UCSD-AML1 (cell line): ENCODE data around the gene PRC1.
A peak's percentile ranks its signal among the peaks of the same experiment; 100 is the strongest.
"Not testable (repeated sequence)": the region's sequence is repeated elsewhere in the genome, so short reads cannot be mapped to it uniquely, and the experiment has no call there.

Experiments used
- DNase-seq: peaks from one replicate; lab custom pipeline; 2025; ENCODE audit not compliant: unreplicated experiment; lab: John Stamatoyannopoulos, UW

The PRC1 gene, protein sequence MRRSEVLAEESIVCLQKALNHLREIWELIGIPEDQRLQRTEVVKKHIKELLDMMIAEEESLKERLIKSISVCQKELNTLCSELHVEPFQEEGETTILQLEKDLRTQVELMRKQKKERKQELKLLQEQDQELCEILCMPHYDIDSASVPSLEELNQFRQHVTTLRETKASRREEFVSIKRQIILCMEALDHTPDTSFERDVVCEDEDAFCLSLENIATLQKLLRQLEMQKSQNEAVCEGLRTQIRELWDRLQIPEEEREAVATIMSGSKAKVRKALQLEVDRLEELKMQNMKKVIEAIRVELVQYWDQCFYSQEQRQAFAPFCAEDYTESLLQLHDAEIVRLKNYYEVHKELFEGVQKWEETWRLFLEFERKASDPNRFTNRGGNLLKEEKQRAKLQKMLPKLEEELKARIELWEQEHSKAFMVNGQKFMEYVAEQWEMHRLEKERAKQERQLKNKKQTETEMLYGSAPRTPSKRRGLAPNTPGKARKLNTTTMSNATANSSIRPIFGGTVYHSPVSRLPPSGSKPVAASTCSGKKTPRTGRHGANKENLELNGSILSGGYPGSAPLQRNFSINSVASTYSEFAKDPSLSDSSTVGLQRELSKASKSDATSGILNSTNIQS

GRCh38 chr15:90994417-90995311, at the start of gene PRC1:
Gene PRC1 (minus strand): TSS chr15:90994535. CDS start chr15:90994417, 118 bp downstream.
- peak; percentile 98 for DNase-seq

GRCh38 chr15:91043202-91043874, 49.0 kb upstream of the PRC1 start:
- no peak for DNase-seq

- no peak for DNase-seq
Measured at GRCh38 chr15:91040856-91041255, 46.5 kb upstream of the PRC1 start.

- DNase-seq = no peak
Measured at GRCh38 chr15:91039996-91040395, 45.7 kb upstream of the PRC1 start.

- peak; percentile 53 for DNase-seq
Measured at GRCh38 chr15:91032919-91033803, 38.8 kb upstream of the PRC1 start.

DNA sequence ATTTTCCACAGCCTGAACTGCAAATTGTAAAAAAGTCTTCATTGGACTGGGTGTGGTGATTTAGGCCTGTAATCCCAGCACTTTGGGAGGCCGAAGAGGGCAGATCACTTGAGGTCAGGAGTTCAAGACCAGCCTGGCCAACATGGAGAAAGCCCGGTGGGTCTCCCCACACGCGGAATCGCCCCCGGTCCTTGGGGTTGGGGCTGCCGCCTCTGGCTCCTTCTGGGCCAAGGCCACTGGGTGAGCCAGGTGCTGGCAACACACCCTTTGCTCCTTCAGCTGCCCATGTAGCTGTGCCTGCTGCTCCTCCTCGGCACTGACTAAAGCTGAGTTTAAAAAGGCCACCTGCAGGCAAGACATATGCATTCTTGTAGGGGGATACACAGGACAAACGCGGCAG, 37.5 kb upstream of the PRC1 start:
- DNase-seq = no peak

GRCh38 chr15:91027677-91028076, 33.3 kb upstream of the PRC1 start:
- no peak for DNase-seq

DNA sequence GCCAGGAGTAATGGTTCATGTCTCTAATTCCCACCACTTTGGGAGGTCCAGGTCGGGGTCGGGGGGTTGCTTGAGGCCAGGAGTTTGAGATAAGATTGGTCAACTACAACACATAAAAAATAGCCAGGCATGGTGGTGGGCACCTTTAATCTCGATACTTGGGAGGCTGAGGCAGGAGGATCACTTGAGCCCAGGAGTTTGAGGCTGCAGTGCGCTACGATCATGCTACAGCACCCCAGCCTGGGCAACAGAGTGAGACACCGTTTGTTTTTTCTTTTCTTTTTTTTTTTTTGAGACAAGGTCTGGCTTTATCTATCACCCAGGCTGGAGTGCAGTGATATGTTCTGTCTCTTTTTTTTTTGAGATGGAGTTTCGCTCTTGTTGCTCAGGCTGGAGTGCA, 29.4 kb upstream of the PRC1 start:
- DNase-seq = no peak

- no peak for DNase-seq
Measured at GRCh38 chr15:91022832-91023129, 28.4 kb upstream of the PRC1 start.

DNA sequence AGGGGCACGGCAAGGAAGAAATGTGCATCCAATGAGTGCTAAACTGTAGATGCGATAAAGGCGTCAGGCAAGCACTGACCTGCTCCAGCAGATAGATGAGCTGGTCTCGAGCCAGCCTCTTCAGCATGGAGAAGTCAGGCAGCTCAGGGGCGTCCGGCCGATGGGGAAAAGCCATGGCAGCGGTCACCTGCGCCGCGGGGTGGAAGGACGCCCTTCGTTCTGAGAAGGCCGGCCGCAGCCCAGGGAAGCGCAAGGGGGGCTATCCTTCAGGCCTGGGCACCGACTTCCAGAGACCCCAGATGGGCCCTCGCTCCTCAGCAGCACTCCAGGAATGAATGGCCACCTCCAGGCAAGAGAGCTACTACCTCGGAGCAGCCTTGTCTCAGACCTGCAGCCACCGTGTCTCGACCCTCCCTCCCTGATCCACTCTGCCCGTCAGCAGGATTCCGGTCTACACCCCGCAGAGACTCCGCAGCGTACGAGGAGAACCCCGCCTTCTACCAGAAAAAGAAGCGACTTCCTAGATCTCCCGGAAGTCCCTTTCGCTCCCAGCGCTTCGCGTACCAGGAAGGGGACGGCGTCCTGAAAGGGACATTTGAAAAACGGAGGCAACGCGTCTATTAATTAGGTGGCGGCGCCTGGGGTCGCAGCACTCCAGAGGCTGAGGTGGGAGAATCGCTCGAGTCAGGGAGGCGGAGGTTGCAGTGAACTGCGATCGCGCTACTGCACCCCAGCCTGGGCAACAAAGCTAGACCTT, 27.9 kb upstream of the PRC1 start, which contains the start of gene VPS33B:
TSS of gene VPS33B (minus strand) at position 520 of the 757 bp plus-strand sequence. CDS start at position 175, 345 bp downstream.
- peak; percentile 82 for DNase-seq

DNA sequence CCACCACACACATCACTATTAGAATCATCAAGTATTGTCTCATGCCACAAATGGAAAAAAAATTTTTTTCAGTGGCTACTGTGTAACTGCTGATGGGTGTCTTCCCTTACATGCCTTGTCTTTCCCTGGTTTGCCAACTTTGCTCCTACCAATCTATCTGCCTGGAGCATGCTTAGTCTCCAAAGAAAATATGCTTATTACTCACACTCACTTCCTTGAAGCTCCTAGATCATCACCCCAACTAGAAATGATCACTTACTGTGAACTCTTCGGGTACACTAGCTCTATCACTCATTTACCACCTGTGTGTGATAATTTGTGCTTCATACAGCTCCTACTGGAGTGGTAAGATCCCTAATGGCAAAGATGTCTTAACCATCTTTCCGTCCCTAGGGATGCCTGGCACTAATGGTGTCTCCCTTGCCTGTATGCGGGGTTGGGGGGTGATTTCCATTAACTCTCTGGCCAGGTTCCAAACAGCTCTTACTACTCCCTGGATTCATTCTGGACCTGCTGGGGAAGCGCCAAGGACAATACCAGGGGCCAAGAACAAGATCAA, 27.3 kb upstream of the PRC1 start:
- DNase-seq = no peak

- DNase-seq = no peak
Measured at GRCh38 chr15:91018158-91018557, 23.8 kb upstream of the PRC1 start.

- no peak for DNase-seq
Measured at GRCh38 chr15:91017716-91018115, 23.4 kb upstream of the PRC1 start.

- DNase-seq = not testable (repeated sequence)
Measured at GRCh38 chr15:91013701-91014100, 19.4 kb upstream of the PRC1 start.

GRCh38 chr15:91007266-91007665, 12.9 kb upstream of the PRC1 start:
- DNase-seq = no peak

DNA sequence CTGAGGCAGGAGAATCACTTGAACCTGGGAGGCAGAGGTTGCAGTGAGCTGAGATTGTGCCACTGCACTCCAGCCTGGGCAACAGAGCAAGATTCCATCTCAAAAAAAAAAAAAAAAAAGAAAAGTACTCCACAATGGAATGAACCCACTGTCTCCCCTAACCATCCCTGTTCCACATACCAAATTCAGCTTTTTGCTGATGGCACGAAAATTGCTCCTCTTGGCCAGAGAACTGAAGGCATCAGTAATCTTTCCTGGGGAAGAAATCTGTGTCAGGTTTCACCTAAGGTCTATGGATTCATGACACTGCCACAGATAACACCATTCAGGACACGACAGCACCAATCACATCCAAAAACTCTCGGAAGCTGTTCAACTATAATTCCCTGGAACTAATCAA, 6.9 kb upstream of the PRC1 start:
- no peak for DNase-seq

GRCh38 chr15:90998737-90999136, 4.4 kb upstream of the PRC1 start:
- no peak for DNase-seq

DNA sequence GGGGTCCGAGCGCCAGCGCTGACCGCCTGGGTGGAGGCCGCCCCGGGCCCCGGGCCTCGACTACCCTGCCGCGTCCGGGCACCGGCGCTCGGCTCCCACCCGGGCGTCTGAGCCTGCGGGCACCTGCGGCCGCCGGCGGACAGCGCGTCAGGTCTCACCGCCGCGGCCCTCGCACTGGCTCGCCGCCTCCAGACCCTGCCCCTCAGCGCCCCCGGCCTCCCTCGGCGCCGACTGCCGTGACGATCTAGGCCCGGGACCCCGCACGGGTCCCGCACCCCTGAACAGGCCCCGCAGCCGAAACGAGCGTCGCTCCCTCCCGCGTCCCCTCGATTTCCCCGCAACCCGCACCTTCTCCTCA, 297 bp downstream of the PRC1 start:
- DNase-seq = no peak

GRCh38 chr15:90991587-90992285, 2.6 kb downstream of the PRC1 start:
- DNase-seq = no peak
